Smooth muscle cell (in vitro differentiated cells): ENCODE results near the gene ORC5. TPM values are rescaled to one million over a fixed set of nuclear protein-coding genes. Genes with fewer than 3 reads are reported as not detected.

Experiments used
- DNase-seq: peaks from one replicate; lab custom pipeline; 2025; ENCODE audit not compliant: unreplicated experiment; lab: John Stamatoyannopoulos, UW
- H2AFZ ChIP-seq: fragments of 200-600 bp; sonication (generic); 2 replicates; pipeline ENCODE4 v1.6.0; 2016; ENCODE audit warnings: antibody characterized with exemption, low read depth, mild to moderate bottlenecking
- H3F3A ChIP-seq: fragments of 200-600 bp; sonication (generic); 2 replicates; pipeline ENCODE4 v1.6.0; 2017; ENCODE audit warnings: antibody characterized with exemption, low read depth
- H3K27ac ChIP-seq: fragments of 200-600 bp; sonication (generic); 2 replicates; pipeline ENCODE4 v1.5.1; 2016; ENCODE audit warnings: low read depth, mild to moderate bottlenecking
- H3K27me3 ChIP-seq: fragments of 200-600 bp; sonication (generic); 2 replicates; pipeline ENCODE4 v1.6.1; 2016; ENCODE audit warnings: low read depth, mild to moderate bottlenecking
- H3K36me3 ChIP-seq: fragments of 200-600 bp; sonication (generic); 2 replicates; pipeline ENCODE4 v1.5.1; 2016; ENCODE audit warnings: low read depth
- H3K4me1 ChIP-seq: fragments of 200-600 bp; sonication (generic); 2 replicates; pipeline ENCODE4 v1.5.1; 2016; ENCODE audit warnings: low read depth
- H3K4me2 ChIP-seq: fragments of 200-600 bp; sonication (generic); 2 replicates; pipeline ENCODE4 v1.6.0; 2016; ENCODE audit warnings: mild to moderate bottlenecking
- H3K4me3 ChIP-seq: fragments of 200-600 bp; sonication (generic); 2 replicates; pipeline ENCODE4 v1.5.1; 2016; ENCODE audit warnings: mild to moderate bottlenecking
- H3K79me2 ChIP-seq: fragments of 200-600 bp; sonication (generic); 2 replicates; pipeline ENCODE4 v1.6.0; 2016; ENCODE audit warnings: low read depth, mild to moderate bottlenecking
- H3K9ac ChIP-seq: fragments of 200-600 bp; sonication (generic); 2 replicates; pipeline ENCODE4 v1.6.0; 2016; ENCODE audit warnings: low read depth
- H3K9me3 ChIP-seq: fragments of 200-600 bp; sonication (generic); replicated peaks from 2 replicates; pipeline ENCODE4 v1.5.1; 2016; ENCODE audit warnings: low read depth
- H4K20me1 ChIP-seq: fragments of 200-600 bp; sonication (generic); 2 replicates; pipeline ENCODE4 v1.6.0; 2016; ENCODE audit warnings: low read depth
- CTCF ChIP-seq: fragments of 200-600 bp; sonication (generic); IDR thresholded peaks from 2 replicates; pipeline ENCODE4 v1.5.1; 2017; ENCODE audit warnings: borderline replicate concordance, mild to moderate bottlenecking, antibody characterized with exemption; ENCODE audit not compliant: insufficient read depth, poor library complexity, severe bottlenecking
- WGBS: methylation state at CpG from one replicate; pipeline ENCODE4 v1.1.7; 2016; ENCODE audit warnings: low lambda C conversion rate; 5-methylcytosine and 5-hydroxymethylcytosine counted together
- polyA plus RNA-seq: library from polyadenylated mRNA; unstranded; fragments of >200 nt; fragmentation: Nextera tagmentation; extraction: Ambion mirVana; gene quantifications from 2 replicates; pipeline ENCODE4 v1.2.1, GENCODE V29; 2016
- total RNA-seq: library from RNA; depleted of rRNA; stranded (reverse); fragments of >200 nt; gene quantifications from 2 replicates; pipeline ENCODE4 v1.2.3, GENCODE V29; 2014

The ORC5 gene
- total and polyA plus RNA-seq, 2 experiments from 2014 or later = 4.6 to 7.3 TPM

GRCh38 chr7:104252409-104253134 lies 44.8 kb upstream of the ORC5 start:
- H3K4me3 ChIP-seq = no peak overlapping the region
- H4K20me1 ChIP-seq = no peaks in the 10 kb centered on the region
- H3K27me3 ChIP-seq = peaks cover 4% of the 10 kb centered on the region
- WGBS = 76% methylated on average over 4 of the region's 4 CpGs
- no peak overlapping the region for H3K27ac ChIP-seq
- DNase-seq = no peak
- no peak overlapping the region for H2AFZ ChIP-seq
- H3K36me3 ChIP-seq = no peaks in the 10 kb centered on the region
- no peaks in the 10 kb centered on the region for H3K9me3 ChIP-seq
- TF ChIP-seq CTCF = no peak
- H3K4me1 ChIP-seq = no peaks in the 10 kb centered on the region
- H3F3A ChIP-seq = no peaks in the 10 kb centered on the region
- no peaks in the 10 kb centered on the region for H3K79me2 ChIP-seq
- no peak overlapping the region for H3K9ac ChIP-seq
- no peak overlapping the region for H3K4me2 ChIP-seq

DNA sequence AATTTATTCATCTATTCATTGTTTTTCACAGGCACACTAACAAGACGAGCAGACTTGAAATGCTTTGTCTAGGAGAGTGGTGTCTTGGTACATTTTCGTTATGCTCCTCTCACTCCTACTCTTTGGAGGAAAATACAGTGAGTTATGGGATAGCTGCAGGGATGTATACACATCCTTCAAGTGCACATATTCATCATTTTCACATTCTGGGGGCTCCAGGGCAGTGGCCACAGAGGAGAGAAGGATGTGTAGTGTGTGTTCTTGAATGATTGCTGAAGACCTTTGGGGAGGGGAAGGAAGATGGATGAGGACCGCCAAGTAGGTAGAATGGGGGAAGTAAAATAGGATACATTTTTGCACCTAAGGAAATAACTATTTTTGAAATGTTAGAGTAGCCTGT lies 34.8 kb upstream of the ORC5 start:
- H3K36me3 ChIP-seq = no peaks in the 10 kb centered on the region
- no peak overlapping the region for H3K27ac ChIP-seq
- H3K9me3 ChIP-seq = no peaks in the 10 kb centered on the region
- no peak overlapping the region for H2AFZ ChIP-seq
- TF ChIP-seq CTCF = no peak
- H4K20me1 ChIP-seq = no peaks in the 10 kb centered on the region
- no peak for DNase-seq
- H3F3A ChIP-seq = no peaks in the 10 kb centered on the region
- no peaks in the 10 kb centered on the region for H3K4me1 ChIP-seq
- no peak overlapping the region for H3K4me2 ChIP-seq
- no peak overlapping the region for H3K4me3 ChIP-seq
- peaks cover 10% of the 10 kb centered on the region for H3K27me3 ChIP-seq
- 82% methylated on average over 3 of the region's 3 CpGs for WGBS
- H3K9ac ChIP-seq = no peak overlapping the region
- no peaks in the 10 kb centered on the region for H3K79me2 ChIP-seq

- H3F3A ChIP-seq = no peaks in the 10 kb centered on the region
- no peak overlapping the region for H3K9ac ChIP-seq
- no peak overlapping the region for H3K4me3 ChIP-seq
- no peak for TF ChIP-seq CTCF
- no peaks in the 10 kb centered on the region for H3K9me3 ChIP-seq
- no peak overlapping the region for H3K4me2 ChIP-seq
- no peaks in the 10 kb centered on the region for H3K79me2 ChIP-seq
- 93% methylated on average over 4 of the region's 4 CpGs for WGBS
- H3K27me3 ChIP-seq = peaks cover 10% of the 10 kb centered on the region
- DNase-seq = no peak
- no peaks in the 10 kb centered on the region for H3K36me3 ChIP-seq
- no peak overlapping the region for H2AFZ ChIP-seq
- no peaks in the 10 kb centered on the region for H3K4me1 ChIP-seq
- no peaks in the 10 kb centered on the region for H4K20me1 ChIP-seq
- no peak overlapping the region for H3K27ac ChIP-seq
These were observed 33.9 kb upstream of the ORC5 start for GRCh38 chr7:104241538-104242209.

DNA sequence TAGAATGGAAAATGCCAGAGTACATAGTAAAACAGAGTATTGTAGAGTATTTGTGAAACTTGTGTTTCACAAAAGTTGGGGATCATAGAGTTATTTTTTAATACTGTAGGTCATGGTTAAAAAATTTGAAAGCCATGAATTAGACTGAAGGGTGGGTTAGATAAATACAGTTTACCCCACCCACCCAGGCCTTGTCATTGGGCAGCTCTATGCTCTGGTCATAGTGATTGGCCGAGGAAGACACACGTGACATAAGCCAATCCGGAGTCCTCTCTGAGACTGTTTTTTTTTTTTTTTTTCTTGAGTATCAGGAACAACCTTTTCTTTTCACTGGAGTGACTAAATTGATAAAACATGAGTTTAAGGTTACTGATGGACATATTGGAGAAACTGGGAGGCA lies 33.3 kb upstream of the ORC5 start:
- Histone ChIP-seq H3K79me2 (no peaks in the 10 kb centered on the region), H3K4me2 (no peak overlapping the region), H3K9ac (no peak overlapping the region), H4K20me1 (no peaks in the 10 kb centered on the region), H3K9me3 (no peaks in the 10 kb centered on the region), H3F3A (no peaks in the 10 kb centered on the region), H3K4me1 (no peaks in the 10 kb centered on the region), H2AFZ (no peak overlapping the region), H3K27me3 (peaks cover 10% of the 10 kb centered on the region), H3K27ac (no peak overlapping the region), H3K36me3 (no peaks in the 10 kb centered on the region), H3K4me3 (no peak overlapping the region)
- no peak for TF ChIP-seq CTCF
- 92% methylated on average over 3 of the region's 3 CpGs for WGBS
- no peak for DNase-seq
